Measurements from ENCODE around the gene TMEM187. TPM values are rescaled to one million over a fixed set of nuclear protein-coding genes. Genes with fewer than 3 reads are reported as not detected.
A peak's percentile ranks its signal among the peaks of the same experiment; 100 is the strongest.

The TMEM187 gene
- total and polyA plus RNA-seq, 2 donors (not counting 1 experiment from before 2014, with no cell fraction given) = 5.5 to 6.4 TPM

GRCh38 chrX:154008521-154008920 is 36.0 kb downstream of the TMEM187 start:
- Mint-ChIP-seq H3K4me3 (peak overlapping the region; percentile 55), H3K4me1 (peaks cover 40% of the 10 kb centered on the region), H3K9me3 (ENCODE audit: insufficient read depth) (no peaks in the 10 kb centered on the region), H3K27me3 (no peaks in the 10 kb centered on the region), H3K27ac (peak overlapping the region; percentile 98)
- peak overlapping the region; percentile 73 to 82 for H3K27ac ChIP-seq (ENCODE audit: low read length in 2 of 2)
- H3K36me3 ChIP-seq (replicated peaks in 1 of 2; ENCODE audit: control extremely low read depth in 1 of 2, control insufficient read depth in 1 of 2, extremely low read depth in 1 of 2, insufficient read depth in 2 of 2, low read length in 1 of 2) = peaks cover 0 to 19% of the 10 kb centered on the region in 2 experiments
- TF ChIP-seq EZH2 (IDR thresholded peaks at IDR 0.05; ENCODE audit: borderline replicate concordance, insufficient read depth, low read depth, low read length, poor library complexity, severe bottlenecking) (no peak), CTCF (IDR thresholded peaks at IDR 0.05) (no peak)
- no peaks in the 10 kb centered on the region for H3K9me3 ChIP-seq (ENCODE audit: control extremely low read depth in 1 of 3, control insufficient read depth in 2 of 3, insufficient read depth in 1 of 3, low read length in 2 of 3)
- ChIA-PET POLR2A (interaction anchor here (0.7 to 1.7 kb wide), 6 partner anchors 9 to 389 kb away, joined by 3 to 7 read pairs (median 4); partner anchors contain the start of gene HCFC1), CTCF (interaction anchor here (0.7 to 1.3 kb wide), 4 partner anchors 9 to 40 kb away, joined by 3 to 7 read pairs (median 5); no protein-coding TSS in a partner anchor)
- no peak overlapping the region for H3K4me3 ChIP-seq (ENCODE audit: control extremely low read depth in 1 of 5, extremely low read depth in 1 of 5, insufficient read depth in 1 of 5, low read depth in 2 of 5, low read length in 4 of 5)
- ATAC-seq (ENCODE audit: low read depth) (peak; percentile 34), DNase-seq (no peak)
- peaks cover 28 to 51% of the 10 kb centered on the region in 2 donors for H3K4me1 ChIP-seq (ENCODE audit: control insufficient read depth in 2 of 2, insufficient read depth in 2 of 2, low read length in 2 of 2)
- intact Hi-C loops (cut with micrococcal nuclease) = loop anchor here (5.0 kb wide), 1 partner anchor 36 kb away; the partner anchor contains the start of genes HCFC1 and TMEM187
- H4K20me1 ChIP-seq (ENCODE audit: control insufficient read depth, insufficient read depth, low read length, poor library complexity, severe bottlenecking) = no peaks in the 10 kb centered on the region
- no peak overlapping the region for H2AFZ ChIP-seq (ENCODE audit: insufficient read depth, low read depth, low read length, poor library complexity, severe bottlenecking)
- no peak overlapping the region for H3K9ac ChIP-seq (ENCODE audit: low read length)
- peaks cover 7% of the 10 kb centered on the region for H3K79me2 ChIP-seq (ENCODE audit: control insufficient read depth, insufficient read depth, low read length)
- 33% methylated on average over 1 of the region's 4 CpGs for WGBS (ENCODE audit: insufficient coverage)
- H3K4me2 ChIP-seq (replicated peaks; ENCODE audit: low read depth, low read length, poor library complexity, severe bottlenecking) = peak overlapping the region; percentile 69
- no peaks in the 10 kb centered on the region for H3K27me3 ChIP-seq (replicated peaks in 1 of 4; ENCODE audit: control extremely low read depth in 1 of 4, control insufficient read depth in 3 of 4, insufficient read depth in 4 of 4, low read length in 3 of 4)

GRCh38 chrX:154010330-154011087 is 38.0 kb downstream of the TMEM187 start:
- Histone ChIP-seq H3K27me3 (replicated peaks in 1 of 4; ENCODE audit: control extremely low read depth in 1 of 4, control insufficient read depth in 3 of 4, insufficient read depth in 4 of 4, low read length in 3 of 4) (no peaks in the 10 kb centered on the region), H3K4me1 (ENCODE audit: control insufficient read depth in 2 of 2, insufficient read depth in 2 of 2, low read length in 2 of 2) (peaks cover 28 to 45% of the 10 kb centered on the region in 2 donors), H4K20me1 (ENCODE audit: control insufficient read depth, insufficient read depth, low read length, poor library complexity, severe bottlenecking) (no peaks in the 10 kb centered on the region), H3K9me3 (ENCODE audit: control extremely low read depth in 1 of 3, control insufficient read depth in 2 of 3, insufficient read depth in 1 of 3, low read length in 2 of 3) (no peaks in the 10 kb centered on the region), H3K4me2 (replicated peaks; ENCODE audit: low read depth, low read length, poor library complexity, severe bottlenecking) (no peak overlapping the region), H3K9ac (ENCODE audit: low read length) (no peak overlapping the region), H3K36me3 (replicated peaks in 1 of 2; ENCODE audit: control extremely low read depth in 1 of 2, control insufficient read depth in 1 of 2, extremely low read depth in 1 of 2, insufficient read depth in 2 of 2, low read length in 1 of 2) (peaks cover 0 to 27% of the 10 kb centered on the region in 2 experiments), H2AFZ (ENCODE audit: insufficient read depth, low read depth, low read length, poor library complexity, severe bottlenecking) (no peak overlapping the region), H3K4me3 (ENCODE audit: control extremely low read depth in 1 of 5, extremely low read depth in 1 of 5, insufficient read depth in 1 of 5, low read depth in 2 of 5, low read length in 4 of 5) (no peak overlapping the region), H3K27ac (ENCODE audit: low read length in 2 of 2) (no peak overlapping the region), H3K79me2 (ENCODE audit: control insufficient read depth, insufficient read depth, low read length) (peaks cover 7% of the 10 kb centered on the region)
- ATAC-seq (ENCODE audit: low read depth) = no peak
- no peaks in the 10 kb centered on the region for H3K9me3 Mint-ChIP-seq (ENCODE audit: insufficient read depth)
- peak overlapping the region; percentile 20 for H3K27ac Mint-ChIP-seq
- no peak for DNase-seq
- intact Hi-C loops (cut with micrococcal nuclease) = no loop called here
- WGBS (ENCODE audit: insufficient coverage) = 97% methylated on average over 17 of the region's 18 CpGs
- H3K4me1 Mint-ChIP-seq = peaks cover 29% of the 10 kb centered on the region
- TF ChIP-seq EZH2 (IDR thresholded peaks at IDR 0.05; ENCODE audit: borderline replicate concordance, insufficient read depth, low read depth, low read length, poor library complexity, severe bottlenecking) = no peak
- TF ChIP-seq CTCF (IDR thresholded peaks at IDR 0.05) = no peak
- ChIA-PET POLR2A (interaction anchor here (0.7 kb wide), 1 partner anchor 52 kb away, joined by 6 read pairs; no protein-coding TSS in a partner anchor), CTCF (no interaction called here)
- H3K4me3 Mint-ChIP-seq = no peak overlapping the region
- H3K27me3 Mint-ChIP-seq = no peaks in the 10 kb centered on the region
